SU-DHL-6 (cell line): ENCODE results near the gene SLC30A7.

Source experiments
- H2AFZ ChIP-seq: fragments of 200-600 bp; sonication (generic); 2 replicates; pipeline ENCODE4 v1.6.1; 2014; ENCODE audit warnings: low read depth, mild to moderate bottlenecking, moderate library complexity, mixed read lengths, antibody characterized with exemption, low read length; ENCODE audit not compliant: severe bottlenecking
- H3F3A ChIP-seq: fragments of 200-600 bp; shearing (Covaris generic); 2 replicates; pipeline ENCODE4 v1.6.0; 2016; ENCODE audit warnings: antibody characterized with exemption, mild to moderate bottlenecking; ENCODE audit not compliant: insufficient read depth
- H3K27ac ChIP-seq: fragments of 200-600 bp; sonication (generic); 2 replicates; pipeline ENCODE4 v1.5.1; 2016; ENCODE audit warnings: low read depth, mild to moderate bottlenecking, low read length, moderate library complexity, mixed read lengths
- H3K27me3 ChIP-seq: fragments of 200-600 bp; sonication (generic), shearing (Covaris generic); 2 replicates; pipeline ENCODE4 v1.6.0; 2014; ENCODE audit warnings: mild to moderate bottlenecking, low read length
- H3K36me3 ChIP-seq: fragments of 200-600 bp; sonication (generic); 2 replicates; pipeline ENCODE4 v1.6.1; 2014; ENCODE audit warnings: mild to moderate bottlenecking, low read length, mixed read lengths
- H3K4me2 ChIP-seq: fragments of 300-600, 200-600 bp; shearing (Covaris generic), sonication (generic); 2 replicates; pipeline ENCODE4 v1.6.0; 2014; ENCODE audit warnings: low read length, low read depth, mild to moderate bottlenecking; ENCODE audit not compliant: poor library complexity, severe bottlenecking
- H3K4me3 ChIP-seq: fragments of 200-600 bp; sonication (generic); 2 replicates; pipeline ENCODE4 v1.5.1; 2014; ENCODE audit warnings: antibody characterized with exemption, low read length, mild to moderate bottlenecking, mixed read lengths; ENCODE audit not compliant: insufficient read depth, poor library complexity, severe bottlenecking
- H3K79me2 ChIP-seq: fragments of 200-600 bp; sonication (generic); 2 replicates; pipeline ENCODE4 v1.6.1; 2014; ENCODE audit warnings: mild to moderate bottlenecking, low read length, moderate library complexity; ENCODE audit not compliant: insufficient read depth
- H3K9ac ChIP-seq: fragments of 200-600 bp; sonication (generic); 2 replicates; pipeline ENCODE4 v1.7.0; 2014; ENCODE audit warnings: mild to moderate bottlenecking, low read length
- H3K9me2 ChIP-seq: fragments of 200-600 bp; sonication (generic); replicated peaks from 2 replicates; pipeline ENCODE4 v1.6.1; 2014; ENCODE audit warnings: low read length; ENCODE audit not compliant: insufficient read depth
- H3K9me3 ChIP-seq: fragments of 200-600 bp; sonication (generic); 2 replicates; pipeline ENCODE4 v1.6.1; 2014; ENCODE audit warnings: low read length, mixed read lengths; ENCODE audit not compliant: insufficient read depth
- H4K20me1 ChIP-seq: fragments of 200-600 bp; sonication (generic); 2 replicates; pipeline ENCODE4 v1.6.1; 2014; ENCODE audit warnings: low read depth, mild to moderate bottlenecking, antibody characterized with exemption, low read length, moderate library complexity, mixed read lengths
- EZH2phosphoT487 ChIP-seq: fragments of 200-600 bp; sonication (generic), shearing (Covaris generic); conservative IDR thresholded peaks from 2 replicates; pipeline ENCODE4 v1.6.1; 2018; ENCODE audit warnings: mild to moderate bottlenecking, antibody characterized with exemption, low read length, moderate library complexity, mixed read lengths
- TF ChIP-seq, protein P1 (sequence below): fragments of 200-600 bp; sonication (generic); IDR thresholded peaks from one replicate; pipeline ENCODE4 v1.5.1; 2017; ENCODE audit warnings: antibody characterized with exemption, mild to moderate bottlenecking, low read length, moderate library complexity; ENCODE audit not compliant: insufficient read depth, poor library complexity, severe bottlenecking

The SLC30A7 gene

GRCh38 chr1:100926240-100926639 is 30.4 kb downstream of the SLC30A7 start:
- no peaks in the 10 kb centered on the region for H3K79me2 ChIP-seq
- no peak overlapping the region for H3K4me2 ChIP-seq
- peaks cover 24% of the 10 kb centered on the region; the same call in 1 of the 2 replicates for H3K36me3 ChIP-seq
- TF ChIP-seq EZH2phosphoT487 = no peak
- TF ChIP-seq, protein P1, sequence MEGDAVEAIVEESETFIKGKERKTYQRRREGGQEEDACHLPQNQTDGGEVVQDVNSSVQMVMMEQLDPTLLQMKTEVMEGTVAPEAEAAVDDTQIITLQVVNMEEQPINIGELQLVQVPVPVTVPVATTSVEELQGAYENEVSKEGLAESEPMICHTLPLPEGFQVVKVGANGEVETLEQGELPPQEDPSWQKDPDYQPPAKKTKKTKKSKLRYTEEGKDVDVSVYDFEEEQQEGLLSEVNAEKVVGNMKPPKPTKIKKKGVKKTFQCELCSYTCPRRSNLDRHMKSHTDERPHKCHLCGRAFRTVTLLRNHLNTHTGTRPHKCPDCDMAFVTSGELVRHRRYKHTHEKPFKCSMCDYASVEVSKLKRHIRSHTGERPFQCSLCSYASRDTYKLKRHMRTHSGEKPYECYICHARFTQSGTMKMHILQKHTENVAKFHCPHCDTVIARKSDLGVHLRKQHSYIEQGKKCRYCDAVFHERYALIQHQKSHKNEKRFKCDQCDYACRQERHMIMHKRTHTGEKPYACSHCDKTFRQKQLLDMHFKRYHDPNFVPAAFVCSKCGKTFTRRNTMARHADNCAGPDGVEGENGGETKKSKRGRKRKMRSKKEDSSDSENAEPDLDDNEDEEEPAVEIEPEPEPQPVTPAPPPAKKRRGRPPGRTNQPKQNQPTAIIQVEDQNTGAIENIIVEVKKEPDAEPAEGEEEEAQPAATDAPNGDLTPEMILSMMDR = no peak
- H3K9ac ChIP-seq = no peak overlapping the region
- no peak overlapping the region for H3K4me3 ChIP-seq
- no peaks in the 10 kb centered on the region for H3K9me2 ChIP-seq
- H4K20me1 ChIP-seq = no peaks in the 10 kb centered on the region
- no peaks in the 10 kb centered on the region for H3K27me3 ChIP-seq
- no peak overlapping the region for H2AFZ ChIP-seq
- no peaks in the 10 kb centered on the region for H3K9me3 ChIP-seq
- H3K27ac ChIP-seq = no peak overlapping the region
- no peaks in the 10 kb centered on the region for H3F3A ChIP-seq

- Histone ChIP-seq H3K9me3 (no peaks in the 10 kb centered on the region), H3K9me2 (no peaks in the 10 kb centered on the region), H2AFZ (no peak overlapping the region), H3K27ac (no peak overlapping the region), H3K4me2 (no peak overlapping the region), H3K79me2 (no peaks in the 10 kb centered on the region), H3K4me3 (no peak overlapping the region), H3K36me3 (peaks cover 19% of the 10 kb centered on the region; the same call in 1 of the 2 replicates), H3K9ac (no peak overlapping the region), H4K20me1 (no peaks in the 10 kb centered on the region), H3K27me3 (no peaks in the 10 kb centered on the region), H3F3A (no peaks in the 10 kb centered on the region)
- TF ChIP-seq EZH2phosphoT487 = no peak
- TF ChIP-seq, protein P1 = no peak
These were observed 31.4 kb downstream of the SLC30A7 start for GRCh38 chr1:100927276-100927675.

DNA sequence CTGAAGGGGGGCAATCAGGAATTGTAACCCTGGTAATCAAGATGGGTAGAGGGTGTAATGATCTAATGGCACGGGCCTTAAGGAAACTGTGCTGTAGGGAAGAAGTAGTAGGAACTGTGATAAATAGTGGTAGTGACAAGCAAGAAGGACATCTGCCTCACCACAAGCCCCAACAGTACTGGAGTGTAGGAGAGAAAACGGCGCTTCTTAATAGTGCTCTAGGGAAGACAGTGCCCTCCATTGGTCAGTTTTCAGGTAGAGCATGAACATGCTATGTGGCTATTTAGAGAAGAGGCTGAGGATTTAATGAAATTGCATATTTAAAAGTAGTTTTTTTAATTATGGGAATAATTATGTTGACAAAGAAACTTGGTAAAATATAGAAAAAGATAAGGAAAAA is 32.2 kb downstream of the SLC30A7 start:
- H3K27me3 ChIP-seq = no peaks in the 10 kb centered on the region
- no peak overlapping the region for H3K4me3 ChIP-seq
- no peaks in the 10 kb centered on the region for H3K9me3 ChIP-seq
- H3F3A ChIP-seq = no peaks in the 10 kb centered on the region
- no peaks in the 10 kb centered on the region for H3K79me2 ChIP-seq
- H3K4me2 ChIP-seq = no peak overlapping the region
- H2AFZ ChIP-seq = no peak overlapping the region
- no peaks in the 10 kb centered on the region for H3K9me2 ChIP-seq
- peaks cover 15% of the 10 kb centered on the region; the same call in 1 of the 2 replicates for H3K36me3 ChIP-seq
- TF ChIP-seq, protein P1 = no peak
- no peak for TF ChIP-seq EZH2phosphoT487
- no peaks in the 10 kb centered on the region for H4K20me1 ChIP-seq
- H3K9ac ChIP-seq = no peak overlapping the region
- H3K27ac ChIP-seq = no peak overlapping the region
